ENCODE data around the gene STARD9. TPM values are rescaled to one million over a fixed set of nuclear protein-coding genes. Genes with fewer than 3 reads are reported as not detected.

STARD9 gene
- total and polyA plus RNA-seq, 2 of the 13 experiments (the other 11 are each of a cell fraction or from before 2014, with no cell fraction given): 5.3 to 7.5 TPM

- TF ChIP-seq, protein P1, sequence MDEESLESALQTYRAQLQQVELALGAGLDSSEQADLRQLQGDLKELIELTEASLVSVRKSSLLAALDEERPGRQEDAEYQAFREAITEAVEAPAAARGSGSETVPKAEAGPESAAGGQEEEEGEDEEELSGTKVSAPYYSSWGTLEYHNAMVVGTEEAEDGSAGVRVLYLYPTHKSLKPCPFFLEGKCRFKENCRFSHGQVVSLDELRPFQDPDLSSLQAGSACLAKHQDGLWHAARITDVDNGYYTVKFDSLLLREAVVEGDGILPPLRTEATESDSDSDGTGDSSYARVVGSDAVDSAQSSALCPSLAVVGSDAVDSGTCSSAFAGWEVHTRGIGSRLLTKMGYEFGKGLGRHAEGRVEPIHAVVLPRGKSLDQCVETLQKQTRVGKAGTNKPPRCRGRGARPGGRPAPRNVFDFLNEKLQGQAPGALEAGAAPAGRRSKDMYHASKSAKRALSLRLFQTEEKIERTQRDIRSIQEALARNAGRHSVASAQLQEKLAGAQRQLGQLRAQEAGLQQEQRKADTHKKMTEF (CRISPR knock-in tag; IDR thresholded peaks at IDR 0.05): 0 out of 2 replicates have a peak, but pooled peaks have one; percentile 20
- 0 out of 2 replicates have a peak, but pooled peaks have one; percentile 33 for TF ChIP-seq ZNF792 (CRISPR knock-in tag; IDR thresholded peaks at IDR 0.05)
- TF ChIP-seq ZNF331 (CRISPR knock-in tag; IDR thresholded peaks at IDR 0.05): no peak
- no peak; the same call in 1 of the 2 replicates for TF ChIP-seq ERF (CRISPR knock-in tag; IDR thresholded peaks at IDR 0.05)
- TF ChIP-seq PAWR (CRISPR knock-in tag; IDR thresholded peaks at IDR 0.05; ENCODE audit: borderline replicate concordance): no peak
- no peak for TF ChIP-seq TARDBP (CRISPR knock-in tag; IDR thresholded peaks at IDR 0.05)
- TF ChIP-seq ZNF317 (CRISPR knock-in tag; IDR thresholded peaks at IDR 0.05): no peak
- TF ChIP-seq THYN1 (CRISPR knock-in tag; IDR thresholded peaks at IDR 0.05; ENCODE audit: borderline replicate concordance, low read depth): no peak
- TF ChIP-seq ZNF646 (CRISPR knock-in tag; IDR thresholded peaks at IDR 0.05): no peak
- no peak for TF ChIP-seq ZNF101 (CRISPR knock-in tag; IDR thresholded peaks at IDR 0.05; ENCODE audit: borderline replicate concordance, low read depth)
- TF ChIP-seq ZNF550 (CRISPR knock-in tag; IDR thresholded peaks at IDR 0.05; ENCODE audit: borderline replicate concordance): no peak
- no peak for TF ChIP-seq ZXDC (CRISPR knock-in tag; IDR thresholded peaks at IDR 0.05)
- TF ChIP-seq, protein P2, sequence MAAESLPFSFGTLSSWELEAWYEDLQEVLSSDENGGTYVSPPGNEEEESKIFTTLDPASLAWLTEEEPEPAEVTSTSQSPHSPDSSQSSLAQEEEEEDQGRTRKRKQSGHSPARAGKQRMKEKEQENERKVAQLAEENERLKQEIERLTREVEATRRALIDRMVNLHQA (CRISPR knock-in tag; IDR thresholded peaks at IDR 0.05): no peak
- TF ChIP-seq ZSCAN31 (CRISPR knock-in tag; IDR thresholded peaks at IDR 0.05; ENCODE audit: low read depth): no peak
- no peak for TF ChIP-seq ZNF766 (CRISPR knock-in tag; IDR thresholded peaks at IDR 0.05; ENCODE audit: borderline replicate concordance)
- no peak for TF ChIP-seq ZNF383 (CRISPR knock-in tag; IDR thresholded peaks at IDR 0.05; ENCODE audit: borderline replicate concordance)
Observed at GRCh38 chr15:42591238-42591934, 16.0 kb downstream of the STARD9 start (continued).
